ENCODE measurements around the gene MTCL1.

The MTCL1 gene

GRCh38 chr18:8741117-8741516 is 35.8 kb downstream of the MTCL1 start:
- CTCF ChIA-PET, result interaction anchor here (1.0 to 3.0 kb wide), 4 partner anchors 25 to 247 kb away, joined by 3 to 9 read pairs (median 4); no protein-coding TSS in a partner anchor
- no peak for TF ChIP-seq CTCF (IDR thresholded peaks at IDR 0.05; ENCODE audit: insufficient read depth, low read length, missing control alignments)
- POLR2A ChIA-PET, result no interaction called here
- no peak for DNase-seq (ENCODE audit: low read depth, low spot score)
- H3K4me3 ChIP-seq (ENCODE audit: low read depth, low read length), result no peak overlapping the region

- DNase-seq (ENCODE audit: low read depth, low spot score), result no peak
- ChIA-PET CTCF (interaction anchor here (0.9 to 3.0 kb wide), 3 partner anchors 34 to 240 kb away, joined by 3 to 9 read pairs (median 3); no protein-coding TSS in a partner anchor), POLR2A (no interaction called here)
- TF ChIP-seq CTCF (IDR thresholded peaks at IDR 0.05; ENCODE audit: insufficient read depth, low read length, missing control alignments), result no peak
- no peak overlapping the region for H3K4me3 ChIP-seq (ENCODE audit: low read depth, low read length)
Measured at GRCh38 chr18:8741532-8741931, 36.2 kb downstream of the MTCL1 start.

- POLR2A ChIA-PET, result no interaction called here
- TF ChIP-seq CTCF (IDR thresholded peaks at IDR 0.05; ENCODE audit: insufficient read depth, low read length, missing control alignments), result no peak
- CTCF ChIA-PET, result interaction anchor here (0.9 to 3.0 kb wide), 4 partner anchors 35 to 245 kb away, joined by 3 to 9 read pairs (median 4); no protein-coding TSS in a partner anchor
- no peak for DNase-seq (ENCODE audit: low read depth, low spot score)
- H3K4me3 ChIP-seq (ENCODE audit: low read depth, low read length), result no peak overlapping the region
Measured at GRCh38 chr18:8742387-8743361, 37.3 kb downstream of the MTCL1 start.

GRCh38 chr18:8744038-8744437 is 38.7 kb downstream of the MTCL1 start:
- CTCF ChIA-PET, result interaction anchor here (0.6 to 3.0 kb wide), 6 partner anchors 10 to 264 kb away, joined by 3 to 9 read pairs (median 3); no protein-coding TSS in a partner anchor
- no peak for DNase-seq (ENCODE audit: low read depth, low spot score)

DNA sequence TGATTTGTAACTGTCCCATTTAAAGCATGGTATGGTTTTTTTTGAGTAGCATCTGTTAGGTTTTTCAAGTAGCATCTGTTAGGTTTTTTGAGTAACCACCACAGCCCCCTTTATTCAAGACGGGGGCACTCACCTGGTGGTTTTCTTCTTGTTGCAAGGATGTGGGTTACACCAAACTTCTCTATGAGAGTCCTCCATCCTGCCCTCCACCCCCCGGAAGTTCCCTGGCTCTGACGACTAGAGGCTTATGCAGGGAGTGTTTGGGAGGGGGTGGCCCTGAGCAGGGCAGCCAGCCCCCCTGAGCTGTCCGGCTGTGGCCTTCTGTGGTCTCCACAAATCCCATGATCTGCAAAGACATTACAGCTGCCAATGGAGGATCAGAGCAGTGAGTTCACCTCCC is 39.3 kb downstream of the MTCL1 start:
- DNase-seq (ENCODE audit: low read depth, low spot score), result no peak
- H3K4me3 ChIP-seq (ENCODE audit: low read depth, low read length), result no peak overlapping the region
- POLR2A ChIA-PET, result no interaction called here
- CTCF ChIA-PET, result interaction anchor here (1.0 to 1.5 kb wide), 3 partner anchors 10 to 243 kb away, joined by 3 read pairs; no protein-coding TSS in a partner anchor
- TF ChIP-seq CTCF (IDR thresholded peaks at IDR 0.05; ENCODE audit: insufficient read depth, low read length, missing control alignments), result no peak

More at GRCh38 chr18:8744038-8744437, 38.7 kb downstream of the MTCL1 start:
- POLR2A ChIA-PET, result no interaction called here
- TF ChIP-seq CTCF (IDR thresholded peaks at IDR 0.05; ENCODE audit: insufficient read depth, low read length, missing control alignments), result no peak
- H3K4me3 ChIP-seq (ENCODE audit: low read depth, low read length), result no peak overlapping the region
